Fibroblast of the aortic adventitia (primary cell): ENCODE measurements around the gene CTCF. TPM values are rescaled to one million over a fixed set of nuclear protein-coding genes. Genes with fewer than 3 reads are reported as not detected.

Source experiments
- DNase-seq: peaks from one replicate; pipeline ENCODE4 v3.0.0-alpha.2; 2010; ENCODE audit warnings: low read depth
- H3K4me3 ChIP-seq: 2 replicates; pipeline ENCODE4 v1.5.1; 2011; ENCODE audit warnings: low read depth, mild to moderate bottlenecking, control low read depth, low read length, moderate library complexity
- total RNA-seq: library from RNA; depleted of rRNA; stranded (reverse); fragments of >200 nt; gene quantifications from 2 replicates; pipeline ENCODE4 v1.2.3, GENCODE V29; 2012; ENCODE audit warnings: low replicate concordance
- TF ChIP-seq, protein P1 (sequence below): IDR thresholded peaks from 2 replicates; pipeline ENCODE4 v1.5.1; 2011; ENCODE audit warnings: mild to moderate bottlenecking, low read length, control low read depth, inconsistent platforms; ENCODE audit not compliant: insufficient read depth

The CTCF gene
- total RNA-seq, 1 donor = 34.3 TPM

- peak within 1 kb of the TSS; percentile 89 for H3K4me3 ChIP-seq
- TF ChIP-seq, protein P1, sequence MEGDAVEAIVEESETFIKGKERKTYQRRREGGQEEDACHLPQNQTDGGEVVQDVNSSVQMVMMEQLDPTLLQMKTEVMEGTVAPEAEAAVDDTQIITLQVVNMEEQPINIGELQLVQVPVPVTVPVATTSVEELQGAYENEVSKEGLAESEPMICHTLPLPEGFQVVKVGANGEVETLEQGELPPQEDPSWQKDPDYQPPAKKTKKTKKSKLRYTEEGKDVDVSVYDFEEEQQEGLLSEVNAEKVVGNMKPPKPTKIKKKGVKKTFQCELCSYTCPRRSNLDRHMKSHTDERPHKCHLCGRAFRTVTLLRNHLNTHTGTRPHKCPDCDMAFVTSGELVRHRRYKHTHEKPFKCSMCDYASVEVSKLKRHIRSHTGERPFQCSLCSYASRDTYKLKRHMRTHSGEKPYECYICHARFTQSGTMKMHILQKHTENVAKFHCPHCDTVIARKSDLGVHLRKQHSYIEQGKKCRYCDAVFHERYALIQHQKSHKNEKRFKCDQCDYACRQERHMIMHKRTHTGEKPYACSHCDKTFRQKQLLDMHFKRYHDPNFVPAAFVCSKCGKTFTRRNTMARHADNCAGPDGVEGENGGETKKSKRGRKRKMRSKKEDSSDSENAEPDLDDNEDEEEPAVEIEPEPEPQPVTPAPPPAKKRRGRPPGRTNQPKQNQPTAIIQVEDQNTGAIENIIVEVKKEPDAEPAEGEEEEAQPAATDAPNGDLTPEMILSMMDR = no peak
- DNase-seq = peak; percentile 93
These were observed 98.3 kb downstream of the CTCF start, which contains the start of gene PARD6A for GRCh38 chr16:67660564-67661028. PARD6A (plus strand) TSS chr16:67660960; CDS start chr16:67661039, 79 bp downstream.

GRCh38 chr16:67661101-67661761 lies 98.9 kb downstream of the CTCF start:
- TF ChIP-seq, protein P1 = no peak
- H3K4me3 ChIP-seq = peak overlapping the region; percentile 56
- peak; percentile 31 for DNase-seq

- H3K4me3 ChIP-seq = no peak overlapping the region
- TF ChIP-seq, protein P1 = no peak
- DNase-seq = no peak
These were observed 99.7 kb downstream of the CTCF start for GRCh38 chr16:67661886-67662652.

DNA sequence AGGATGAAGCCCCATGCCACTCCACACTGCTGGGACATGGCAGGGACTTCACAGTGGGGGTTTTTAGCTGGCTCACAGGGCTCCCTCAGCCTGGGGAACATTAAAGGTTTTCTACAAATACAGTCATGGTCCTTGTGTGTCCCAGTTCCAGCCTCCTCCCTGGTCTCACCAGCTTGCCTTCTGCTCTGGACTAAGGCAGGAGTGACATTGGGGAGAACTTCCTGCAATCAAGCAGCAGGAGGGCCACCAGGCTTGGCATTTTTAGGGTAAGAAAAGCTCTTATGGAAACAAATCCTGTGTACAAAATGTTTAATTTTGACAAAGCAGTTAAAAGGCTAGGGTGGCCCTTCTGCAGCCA lies 100.3 kb downstream of the CTCF start:
- TF ChIP-seq, protein P1 = no peak
- no peak overlapping the region for H3K4me3 ChIP-seq
- DNase-seq = no peak

DNA sequence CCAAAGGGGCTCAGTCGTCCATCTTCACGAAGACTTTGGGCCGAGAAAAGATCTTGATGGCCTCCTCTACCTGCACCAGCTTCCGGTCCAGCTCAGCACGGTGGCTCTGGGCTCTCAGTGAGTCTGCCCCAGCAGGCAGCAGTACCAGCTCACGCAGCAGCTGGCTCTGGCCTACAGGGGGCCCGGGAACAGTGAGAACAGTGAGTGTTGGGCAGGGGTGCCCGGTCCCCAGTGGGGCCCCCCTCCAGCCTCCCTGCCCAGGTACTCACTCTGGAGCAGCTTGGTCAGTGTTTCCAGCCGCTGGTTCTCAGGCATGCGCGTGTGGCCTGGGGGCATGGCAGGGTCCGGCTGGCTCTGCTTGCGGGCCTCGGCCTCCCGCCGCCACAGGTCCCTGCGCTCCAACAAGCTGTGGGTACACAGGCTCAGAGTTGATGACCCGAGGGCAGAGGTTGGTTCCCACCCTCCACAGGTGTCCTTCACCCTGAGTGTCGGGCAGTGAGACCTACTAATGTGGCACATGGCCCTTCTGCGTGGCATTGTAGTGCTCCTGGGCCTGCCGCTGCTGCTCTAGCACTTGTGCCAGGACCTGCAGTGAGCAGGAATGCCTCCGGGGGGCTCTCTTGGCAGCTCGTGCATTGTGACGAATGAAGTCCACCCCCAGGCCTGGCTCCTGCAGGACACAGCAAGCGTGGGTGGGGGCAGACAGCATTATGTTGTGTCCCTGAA lies 101.0 kb downstream of the CTCF start:
- DNase-seq = no peak
- no peak overlapping the region for H3K4me3 ChIP-seq
- TF ChIP-seq, protein P1 = peak; percentile 3

DNA sequence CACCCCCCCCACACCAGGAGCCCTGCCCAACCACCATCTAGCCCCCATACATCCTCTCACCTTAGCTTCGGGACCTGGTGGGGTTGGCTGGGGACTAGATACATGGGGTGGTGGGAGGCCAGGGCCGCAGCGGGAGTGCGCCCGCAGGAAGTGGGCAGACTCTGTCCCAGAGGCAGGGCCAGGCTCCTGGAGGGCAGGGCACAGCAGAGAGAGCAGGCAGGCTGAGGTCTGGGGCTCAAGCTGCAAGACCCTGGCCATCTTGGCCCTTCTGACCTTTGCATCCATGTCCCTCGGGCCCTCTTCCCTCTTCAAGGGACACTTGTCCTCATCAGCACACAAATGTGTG lies 101.5 kb downstream of the CTCF start:
- TF ChIP-seq, protein P1 = no peak
- no peak overlapping the region for H3K4me3 ChIP-seq
- no peak for DNase-seq
